ENCODE measurements around the gene GINS2.

- TF ChIP-seq CTCF (IDR thresholded peaks at IDR 0.05), result no peak
- no peak for TF ChIP-seq POLR2AphosphoS5 (IDR thresholded peaks at IDR 0.05)
Measured at GRCh38 chr16:85736921-85737320, 48.2 kb upstream of the GINS2 start.

Measured in breast epithelium (tissue), 3 donors.